HG02943 (cell line): ENCODE results near the gene SMARCAD1.
"Not testable (repeated sequence)": the region's sequence is repeated elsewhere in the genome, so short reads cannot be mapped to it uniquely, and the experiment has no call there.

ENCODE experiments used
- ATAC-seq: cut with Tn5 transposase; IDR thresholded peaks from one replicate; pipeline ENCODE4 v1.9.1; 2021; ENCODE audit warnings: mild to moderate bottlenecking, low read depth, moderate library complexity; ENCODE audit not compliant: unreplicated experiment

Gene SMARCAD1

GRCh38 chr4:94290245-94290644, 82.6 kb downstream of the SMARCAD1 start:
- ATAC-seq, result no peak

GRCh38 chr4:94293981-94294380, 86.3 kb downstream of the SMARCAD1 start:
- ATAC-seq, result not testable (repeated sequence)

GRCh38 chr4:94295473-94295872, 87.8 kb downstream of the SMARCAD1 start:
- not testable (repeated sequence) for ATAC-seq

GRCh38 chr4:94298725-94299252, 91.1 kb downstream of the SMARCAD1 start:
- no peak for ATAC-seq

- ATAC-seq, result no peak
Observed at GRCh38 chr4:94302191-94302590, 94.5 kb downstream of the SMARCAD1 start.

- ATAC-seq, result no peak
Observed at GRCh38 chr4:94304365-94304971, 96.8 kb downstream of the SMARCAD1 start.

- no peak for ATAC-seq
Observed at GRCh38 chr4:94305466-94306225, 98.0 kb downstream of the SMARCAD1 start.

- no peak for ATAC-seq
Observed at GRCh38 chr4:94306713-94307112, 99.0 kb downstream of the SMARCAD1 start.

- no peak for ATAC-seq
Observed at GRCh38 chr4:94307231-94307871, 99.7 kb downstream of the SMARCAD1 start.

GRCh38 chr4:94319927-94320326, 112.3 kb downstream of the SMARCAD1 start:
- ATAC-seq, result not testable (repeated sequence)

GRCh38 chr4:94325835-94326234, 118.2 kb downstream of the SMARCAD1 start:
- ATAC-seq, result no peak

- ATAC-seq, result no peak
Observed at GRCh38 chr4:94329933-94330332, 122.3 kb downstream of the SMARCAD1 start.

GRCh38 chr4:94332983-94333590, 125.4 kb downstream of the SMARCAD1 start:
- no peak for ATAC-seq

GRCh38 chr4:94333866-94334265, 126.2 kb downstream of the SMARCAD1 start:
- no peak for ATAC-seq

GRCh38 chr4:94334476-94334875, 126.8 kb downstream of the SMARCAD1 start:
- no peak for ATAC-seq

- no peak for ATAC-seq
Observed at GRCh38 chr4:94334962-94335361, 127.3 kb downstream of the SMARCAD1 start.

GRCh38 chr4:94336303-94336702, 128.6 kb downstream of the SMARCAD1 start:
- ATAC-seq, result no peak

- not testable (repeated sequence) for ATAC-seq
Observed at GRCh38 chr4:94336791-94337190, 129.1 kb downstream of the SMARCAD1 start.

- no peak for ATAC-seq
Observed at GRCh38 chr4:94338681-94339351, 131.2 kb downstream of the SMARCAD1 start.

- no peak for ATAC-seq
Observed at GRCh38 chr4:94339779-94340178, 132.1 kb downstream of the SMARCAD1 start.
